Measurements from ENCODE around the gene ADAMTS1. TPM values are rescaled to one million over a fixed set of nuclear protein-coding genes. Genes with fewer than 3 reads are reported as not detected.

Gene ADAMTS1
- total RNA-seq, 1 experiment from 2014 or later = 17.8 TPM

DNA sequence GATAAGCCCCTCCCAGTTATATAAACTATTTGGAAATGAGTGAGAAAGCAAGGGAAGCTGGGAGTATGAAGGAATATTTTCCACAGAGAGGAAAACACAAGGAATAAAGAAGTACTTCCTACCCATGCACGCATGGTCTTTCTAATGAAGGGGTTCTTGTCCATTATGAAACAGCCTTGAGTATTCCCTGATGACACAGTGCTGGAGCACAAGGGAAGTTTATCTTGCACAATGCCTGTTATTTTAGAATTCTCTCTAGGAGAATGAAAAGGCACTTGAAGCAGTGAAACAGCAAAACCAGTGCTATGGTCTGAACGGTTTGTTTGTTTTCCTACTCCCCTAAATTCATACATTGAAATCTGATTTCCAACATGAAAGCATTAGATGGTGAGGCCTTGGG is 38.6 kb upstream of the ADAMTS1 start:
- no peaks in the 10 kb centered on the region for H3K9me3 ChIP-seq (ENCODE audit: control insufficient read depth, low read depth, low read length)
- no CpG with 5 or more reads among the region's 2 CpGs for WGBS (ENCODE audit: extremely low coverage, insufficient read length, low lambda C conversion rate)
- H3K4me1 Mint-ChIP-seq = peaks cover 0 to 5% of the 10 kb centered on the region in 2 experiments; a peak in 2 of 4 replicates

More for the DNA sequence above, 38.6 kb upstream of the ADAMTS1 start:
- Mint-ChIP-seq H3K36me3 (ENCODE audit: insufficient read depth in 1 of 3, low read depth in 3 of 3) (no peaks in the 10 kb centered on the region), H3K9me3 (no peaks in the 10 kb centered on the region), H3K4me3 (no peak overlapping the region), H3K27me3 (ENCODE audit: low read depth) (no peaks in the 10 kb centered on the region; the same call in 1 of the 2 replicates), H3K27ac (no peak overlapping the region)
- H3K27ac ChIP-seq (ENCODE audit: insufficient read length, low read depth, low read length) = no peak overlapping the region
- H3K4me2 ChIP-seq (ENCODE audit: insufficient read depth, insufficient read length, low read length) = no peak overlapping the region
- H3T11ph ChIP-seq (ENCODE audit: low read length) = no peak overlapping the region
- TF ChIP-seq, protein P1, sequence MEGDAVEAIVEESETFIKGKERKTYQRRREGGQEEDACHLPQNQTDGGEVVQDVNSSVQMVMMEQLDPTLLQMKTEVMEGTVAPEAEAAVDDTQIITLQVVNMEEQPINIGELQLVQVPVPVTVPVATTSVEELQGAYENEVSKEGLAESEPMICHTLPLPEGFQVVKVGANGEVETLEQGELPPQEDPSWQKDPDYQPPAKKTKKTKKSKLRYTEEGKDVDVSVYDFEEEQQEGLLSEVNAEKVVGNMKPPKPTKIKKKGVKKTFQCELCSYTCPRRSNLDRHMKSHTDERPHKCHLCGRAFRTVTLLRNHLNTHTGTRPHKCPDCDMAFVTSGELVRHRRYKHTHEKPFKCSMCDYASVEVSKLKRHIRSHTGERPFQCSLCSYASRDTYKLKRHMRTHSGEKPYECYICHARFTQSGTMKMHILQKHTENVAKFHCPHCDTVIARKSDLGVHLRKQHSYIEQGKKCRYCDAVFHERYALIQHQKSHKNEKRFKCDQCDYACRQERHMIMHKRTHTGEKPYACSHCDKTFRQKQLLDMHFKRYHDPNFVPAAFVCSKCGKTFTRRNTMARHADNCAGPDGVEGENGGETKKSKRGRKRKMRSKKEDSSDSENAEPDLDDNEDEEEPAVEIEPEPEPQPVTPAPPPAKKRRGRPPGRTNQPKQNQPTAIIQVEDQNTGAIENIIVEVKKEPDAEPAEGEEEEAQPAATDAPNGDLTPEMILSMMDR (conservative IDR thresholded peaks at IDR 0.05) = no peak
- no peak overlapping the region for H2BK5ac ChIP-seq (ENCODE audit: insufficient read length, low read length)
- no peaks in the 10 kb centered on the region for H3K79me1 ChIP-seq (ENCODE audit: insufficient read depth, low read depth, low read length, poor library complexity, severe bottlenecking)
- H4K91ac ChIP-seq (ENCODE audit: insufficient read length, low read depth, low read length) = no peak overlapping the region
- no peaks in the 10 kb centered on the region for H3K27me3 ChIP-seq (ENCODE audit: insufficient read depth, low read length)
- H3K23me2 ChIP-seq (ENCODE audit: insufficient read length, low read depth, low read length, poor library complexity, severe bottlenecking) = no peaks in the 10 kb centered on the region
- H3K56ac ChIP-seq (ENCODE audit: insufficient read length, low read depth, low read length) = no peak overlapping the region
- no peak overlapping the region for H2AFZ ChIP-seq (ENCODE audit: low read length)
- H3K14ac ChIP-seq (ENCODE audit: insufficient read depth, low read length) = no peak overlapping the region
- H2BK15ac ChIP-seq (ENCODE audit: low read depth, low read length) = no peak overlapping the region
- no peak overlapping the region for H3K4ac ChIP-seq (ENCODE audit: low read depth, low read length)
- H2BK12ac ChIP-seq (ENCODE audit: insufficient read length, low read depth, low read length) = no peak overlapping the region
- H4K8ac ChIP-seq (replicated peaks; ENCODE audit: insufficient read length, low read depth, low read length) = no peak overlapping the region
- H2BK20ac ChIP-seq (ENCODE audit: low read depth, low read length, poor library complexity, severe bottlenecking) = no peak overlapping the region
- H3K23ac ChIP-seq (ENCODE audit: insufficient read length, low read depth, low read length) = no peak overlapping the region
- no peak overlapping the region for H2BK120ac ChIP-seq (ENCODE audit: low read depth, low read length, poor library complexity, severe bottlenecking)
- H4K20me1 ChIP-seq (ENCODE audit: control insufficient read depth, insufficient read depth, insufficient read length) = no peaks in the 10 kb centered on the region
- H3K79me2 ChIP-seq (ENCODE audit: insufficient read depth, low read length) = no peaks in the 10 kb centered on the region
- H4K5ac ChIP-seq (ENCODE audit: insufficient read length, low read depth, low read length) = no peak overlapping the region
- H2AK5ac ChIP-seq (ENCODE audit: insufficient read length, low read length) = no peak overlapping the region
- no peak for DNase-seq
- H3K9ac ChIP-seq (ENCODE audit: extremely low read depth, insufficient read length, low read length) = no peak overlapping the region
- H3K18ac ChIP-seq (ENCODE audit: insufficient read length, low read depth, low read length) = no peak overlapping the region
- no peaks in the 10 kb centered on the region for H3K4me1 ChIP-seq (ENCODE audit: insufficient read depth, low read length)
